Mammary epithelial cell (primary cell): ENCODE measurements around the gene OSM.

Source experiments
- CTCF ChIP-seq, 2 donors: IDR thresholded peaks in 1 of 2; conservative IDR thresholded peaks in 1 of 2; 2 replicates each; pipeline ENCODE4 v1.5.1; 2011 to 2012; ENCODE audit warnings: inconsistent platforms in 2 of 2, low read length in 2 of 2, mild to moderate bottlenecking in 2 of 2, control low read depth in 1 of 2, low read depth in 1 of 2; ENCODE audit not compliant: insufficient read depth in 1 of 2; ENCODE audit errors: extremely low read depth in 1 of 2
- EZH2 ChIP-seq: IDR thresholded peaks from 2 replicates; pipeline ENCODE4 v1.6.1; 2012; ENCODE audit warnings: low read length, inconsistent platforms, borderline replicate concordance

- TF ChIP-seq CTCF (conservative IDR thresholded peaks at IDR 0.05 in 1 of 2, IDR thresholded peaks at IDR 0.05 in 1 of 2; ENCODE audit: extremely low read depth in 1 of 2, insufficient read depth in 1 of 2, low read depth in 1 of 2, low read length in 2 of 2) (no peak), EZH2 (no peak)
Measured at GRCh38 chr22:30305906-30306626, 39.4 kb upstream of the OSM start.
